ENCODE results near the gene DTNB.

The DTNB gene

DNA sequence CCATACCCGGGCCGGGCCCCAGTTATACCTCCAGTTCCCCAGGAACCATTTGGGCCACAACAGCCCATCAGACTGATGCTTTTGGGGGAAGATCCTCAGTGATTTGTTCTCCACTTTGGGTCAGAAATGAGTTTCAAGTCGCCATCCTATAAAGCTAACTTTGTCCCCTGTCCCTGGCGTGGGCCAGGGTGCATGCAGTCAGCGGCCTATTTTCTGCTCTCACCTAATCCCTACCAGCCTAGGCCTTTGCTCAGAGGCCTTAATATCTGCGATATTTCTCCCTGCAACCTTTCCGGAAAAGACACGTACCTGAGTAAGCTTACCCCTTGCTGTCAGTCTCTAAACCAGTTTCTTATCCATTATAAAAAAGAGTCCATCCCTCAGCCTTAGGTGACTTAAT lies 338.9 kb downstream of the DTNB start:
- TF ChIP-seq, protein P1, sequence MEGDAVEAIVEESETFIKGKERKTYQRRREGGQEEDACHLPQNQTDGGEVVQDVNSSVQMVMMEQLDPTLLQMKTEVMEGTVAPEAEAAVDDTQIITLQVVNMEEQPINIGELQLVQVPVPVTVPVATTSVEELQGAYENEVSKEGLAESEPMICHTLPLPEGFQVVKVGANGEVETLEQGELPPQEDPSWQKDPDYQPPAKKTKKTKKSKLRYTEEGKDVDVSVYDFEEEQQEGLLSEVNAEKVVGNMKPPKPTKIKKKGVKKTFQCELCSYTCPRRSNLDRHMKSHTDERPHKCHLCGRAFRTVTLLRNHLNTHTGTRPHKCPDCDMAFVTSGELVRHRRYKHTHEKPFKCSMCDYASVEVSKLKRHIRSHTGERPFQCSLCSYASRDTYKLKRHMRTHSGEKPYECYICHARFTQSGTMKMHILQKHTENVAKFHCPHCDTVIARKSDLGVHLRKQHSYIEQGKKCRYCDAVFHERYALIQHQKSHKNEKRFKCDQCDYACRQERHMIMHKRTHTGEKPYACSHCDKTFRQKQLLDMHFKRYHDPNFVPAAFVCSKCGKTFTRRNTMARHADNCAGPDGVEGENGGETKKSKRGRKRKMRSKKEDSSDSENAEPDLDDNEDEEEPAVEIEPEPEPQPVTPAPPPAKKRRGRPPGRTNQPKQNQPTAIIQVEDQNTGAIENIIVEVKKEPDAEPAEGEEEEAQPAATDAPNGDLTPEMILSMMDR (conservative IDR thresholded peaks at IDR 0.05): no peak
- TF ChIP-seq ZFX (IDR thresholded peaks at IDR 0.05): no peak
- no peak overlapping the region for H3K27ac ChIP-seq

DNA sequence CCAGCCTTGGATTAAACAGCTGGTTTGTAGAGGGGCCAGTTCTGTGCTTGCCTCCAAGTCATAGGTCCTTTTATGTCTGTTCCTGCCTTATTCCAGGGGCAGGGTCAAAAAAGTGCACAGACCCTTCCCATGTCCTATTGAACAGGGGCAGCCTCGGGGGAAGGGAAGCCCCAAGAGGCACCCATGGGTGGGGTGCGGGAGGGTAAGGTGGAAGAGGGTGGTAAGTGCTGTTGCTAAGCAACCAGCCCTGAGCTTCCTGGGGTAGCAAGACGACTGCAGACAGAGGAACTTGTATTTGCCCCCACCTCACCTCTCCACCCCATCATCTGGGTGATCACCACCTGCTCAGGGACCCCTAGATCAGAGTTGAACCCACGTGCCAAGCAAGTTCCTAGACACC lies 339.4 kb downstream of the DTNB start:
- H3K27ac ChIP-seq: no peak overlapping the region

DNA sequence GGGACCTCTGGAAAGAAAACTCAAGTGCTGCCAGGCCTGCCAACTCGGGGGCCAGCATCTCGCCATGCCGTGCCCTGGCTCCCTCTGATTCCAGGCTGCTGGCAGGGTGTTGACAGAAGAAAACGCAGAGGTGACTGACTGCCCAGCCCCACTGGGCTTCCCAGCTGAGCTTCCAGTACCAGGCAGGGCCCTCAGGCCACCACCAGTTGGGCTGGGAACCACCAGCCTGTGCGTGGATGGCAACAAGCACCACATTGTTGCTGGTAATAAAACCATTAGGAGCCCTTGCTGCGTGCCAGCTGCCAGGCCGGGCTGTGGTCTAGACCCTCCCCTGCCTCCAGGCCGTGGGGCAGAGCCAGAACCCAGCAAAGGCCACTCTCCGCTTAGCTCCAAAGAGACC lies 340.8 kb downstream of the DTNB start:
- TF ChIP-seq, protein P1 (conservative IDR thresholded peaks at IDR 0.05): no peak
- TF ChIP-seq ZFX (IDR thresholded peaks at IDR 0.05): no peak

More for the DNA sequence above, 339.4 kb downstream of the DTNB start:
- TF ChIP-seq ZFX (IDR thresholded peaks at IDR 0.05): no peak
- TF ChIP-seq, protein P1 (conservative IDR thresholded peaks at IDR 0.05): no peak

DNA sequence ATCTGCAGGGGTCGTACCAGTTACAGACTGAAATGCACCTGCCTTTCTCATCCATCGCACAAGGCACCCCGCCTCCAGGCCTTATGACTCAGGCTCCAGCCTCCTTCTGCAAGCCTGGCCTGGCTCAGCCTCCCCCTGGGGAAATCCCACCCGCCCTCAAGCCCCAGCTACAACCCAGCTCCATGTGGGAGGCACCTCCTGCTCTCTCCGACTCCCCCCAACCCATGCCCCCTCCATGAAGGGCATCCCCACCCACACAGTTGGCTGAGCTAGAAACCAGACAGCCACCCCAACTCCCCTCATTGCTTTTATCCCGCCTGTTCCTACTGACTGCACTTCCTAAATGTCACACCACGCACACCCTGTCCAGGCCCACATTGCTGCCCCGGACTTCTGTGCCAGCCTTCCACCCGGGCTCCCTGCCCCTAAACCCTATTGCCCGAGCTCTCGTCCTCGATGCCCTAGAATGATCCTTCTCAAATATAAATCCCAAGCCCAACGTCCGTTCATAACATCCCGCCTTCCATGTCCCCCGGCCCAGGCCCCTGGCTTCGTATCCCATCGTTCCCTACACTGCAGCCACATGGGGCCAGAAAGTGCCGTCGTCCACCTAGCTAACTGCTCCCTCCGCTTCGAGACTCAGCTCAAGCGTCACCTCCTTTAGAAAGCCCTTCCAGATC lies 341.6 kb downstream of the DTNB start:
- H3K27ac ChIP-seq: no peak overlapping the region
- no peak for TF ChIP-seq ZFX (IDR thresholded peaks at IDR 0.05)
- TF ChIP-seq, protein P1 (conservative IDR thresholded peaks at IDR 0.05): no peak

More for the DNA sequence above, 340.8 kb downstream of the DTNB start:
- no peak overlapping the region for H3K27ac ChIP-seq

DNA sequence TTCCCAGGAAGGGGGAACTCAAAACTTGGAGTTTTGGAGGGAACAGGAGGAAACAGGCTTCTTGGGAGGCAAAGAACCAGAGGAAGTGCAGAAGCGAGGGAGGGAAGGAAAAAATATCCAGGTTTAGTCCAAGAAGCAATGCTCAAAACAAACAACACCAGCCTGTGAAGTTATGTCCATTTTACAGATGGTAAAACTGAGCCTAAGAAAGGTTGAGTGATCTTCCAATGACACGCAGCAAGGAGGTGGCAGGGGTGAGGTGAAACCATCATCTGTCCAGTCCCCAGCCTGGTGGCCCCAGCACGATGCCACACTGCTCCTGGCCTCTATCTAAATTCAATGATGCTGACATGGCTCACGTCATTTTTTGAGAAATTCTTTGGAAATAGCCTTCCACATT lies 342.4 kb downstream of the DTNB start:
- no peak for TF ChIP-seq ZFX (IDR thresholded peaks at IDR 0.05)
- TF ChIP-seq, protein P1 (conservative IDR thresholded peaks at IDR 0.05): no peak
- no peak overlapping the region for H3K27ac ChIP-seq

DNA sequence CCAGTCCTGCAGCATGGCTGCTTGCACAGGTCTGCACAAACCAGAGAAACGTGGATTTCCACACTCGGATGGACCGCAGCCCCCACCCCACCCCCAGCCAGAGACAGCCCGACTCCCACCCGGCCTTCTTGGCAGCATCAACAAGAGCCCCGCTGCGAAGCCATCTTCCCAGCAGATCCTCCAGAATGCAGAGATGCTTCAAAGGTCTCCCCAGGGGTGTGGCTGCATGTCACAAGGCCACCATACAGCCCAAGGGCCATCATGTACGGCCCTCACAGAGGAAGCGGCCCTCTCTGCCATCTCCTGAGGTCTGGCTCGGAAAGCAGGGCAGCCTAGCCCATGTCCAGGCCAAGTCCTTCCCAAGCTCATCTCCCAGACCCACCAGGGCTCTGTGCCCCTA lies 343.1 kb downstream of the DTNB start:
- no peak for TF ChIP-seq ZFX (IDR thresholded peaks at IDR 0.05)
- TF ChIP-seq, protein P1 (conservative IDR thresholded peaks at IDR 0.05): no peak
- no peak overlapping the region for H3K27ac ChIP-seq

DNA sequence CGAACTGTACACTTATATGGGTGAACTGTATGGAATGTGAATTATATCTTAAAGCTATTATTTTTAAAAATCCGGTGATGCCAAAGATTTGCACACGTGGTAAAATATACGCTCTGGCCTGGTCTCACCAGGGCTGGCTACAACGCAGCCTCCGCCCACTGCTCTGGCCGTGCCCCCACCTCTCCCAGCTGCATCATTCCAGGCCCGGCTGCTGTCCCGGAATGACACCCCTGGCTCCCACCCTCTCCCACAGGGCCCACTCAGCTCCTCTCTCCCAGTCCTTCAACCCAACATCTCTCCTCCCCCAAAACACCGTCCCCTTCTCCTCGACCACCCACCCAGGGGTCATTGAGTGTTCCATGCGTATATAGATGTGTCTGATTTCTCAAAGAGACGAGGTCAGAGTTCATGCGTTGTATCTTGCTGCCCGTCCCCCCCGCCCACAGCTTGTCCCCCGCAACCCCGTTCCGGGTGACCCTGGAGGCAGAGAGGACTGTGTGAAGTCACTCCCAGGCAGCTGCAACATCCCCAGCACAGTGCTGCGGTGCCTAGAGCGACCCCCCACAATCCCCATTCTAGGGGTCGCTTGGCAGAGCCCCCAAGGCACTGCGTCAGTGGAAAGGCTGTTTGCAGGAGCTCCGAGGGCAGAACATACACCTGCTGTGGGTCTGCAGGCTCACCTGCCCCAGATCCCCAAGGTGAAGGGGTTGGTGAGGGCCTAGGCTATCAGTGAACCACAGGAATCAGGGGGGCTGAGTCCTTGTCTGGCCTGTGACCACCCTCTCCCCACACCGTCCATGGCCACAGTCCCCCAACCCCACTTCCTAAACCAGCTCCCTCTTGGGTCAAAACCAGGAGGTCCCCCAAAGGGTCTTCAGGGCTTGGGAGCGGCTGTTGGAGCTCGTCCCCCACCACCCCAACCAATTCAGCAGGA lies 345.0 kb downstream of the DTNB start:
- H3K27ac ChIP-seq: no peak overlapping the region
- TF ChIP-seq, protein P1 (conservative IDR thresholded peaks at IDR 0.05): no peak
- TF ChIP-seq ZFX (IDR thresholded peaks at IDR 0.05): no peak

Data from C4-2B (cell line).